ENCODE measurements around the gene REL. TPM values are rescaled to one million over a fixed set of nuclear protein-coding genes. Genes with fewer than 3 reads are reported as not detected.

REL gene
- polyA plus RNA-seq, 1 of the 3 experiments (the other 2 are of a cell fraction): 0.59 TPM

GRCh38 chr2:60936757-60937156 lies 55.4 kb downstream of the REL start:
- no peaks in the 10 kb centered on the region for H3K27me3 ChIP-seq (ENCODE audit: insufficient read depth)
- H3K9me3 ChIP-seq: no peaks in the 10 kb centered on the region
- ChIA-PET CTCF (no interaction called here), POLR2A (no interaction called here)
- 87% methylated on average over 5 of the region's 5 CpGs for WGBS (ENCODE audit: low lambda C conversion rate)
- no peak overlapping the region for H3K4me3 ChIP-seq (ENCODE audit: low read depth in 2 of 2, low read length in 1 of 2)
- no peaks in the 10 kb centered on the region for H3K79me2 ChIP-seq (ENCODE audit: insufficient read depth)
- no peak overlapping the region for H3K4me2 ChIP-seq
- H3K4me1 ChIP-seq (ENCODE audit: control insufficient read depth in 1 of 2, insufficient read depth in 2 of 2, low read depth in 1 of 2, low read length in 1 of 2): no peaks in the 10 kb centered on the region
- DNase-seq: no peak
- no peak overlapping the region for H3K9ac ChIP-seq
- no peaks in the 10 kb centered on the region for H3F3A ChIP-seq (replicated peaks; ENCODE audit: insufficient read depth)
- H2AFZ ChIP-seq (ENCODE audit: low read depth): no peak overlapping the region
- peaks cover 0 to 6% of the 10 kb centered on the region in 2 experiments for H3K36me3 ChIP-seq (replicated peaks in 1 of 2; ENCODE audit: control insufficient read depth in 1 of 2, insufficient read depth in 2 of 2, low read length in 1 of 2)
- no peak overlapping the region for H3K27ac ChIP-seq (ENCODE audit: low read depth in 2 of 2, low read length in 1 of 2)
- H3K9me2 ChIP-seq: no peaks in the 10 kb centered on the region
- no peaks in the 10 kb centered on the region for H4K20me1 ChIP-seq (ENCODE audit: insufficient read depth)
- TF ChIP-seq MAX (IDR thresholded peaks at IDR 0.05; ENCODE audit: low read depth) (no peak), SIN3A (IDR thresholded peaks at IDR 0.05; ENCODE audit: borderline replicate concordance, low read depth, low read length) (no peak), FOXJ3 (CRISPR knock-in tag; IDR thresholded peaks at IDR 0.05) (no peak), FOSL2 (IDR thresholded peaks at IDR 0.05; ENCODE audit: borderline replicate concordance, low read depth) (no peak), RAD21 (IDR thresholded peaks at IDR 0.05; ENCODE audit: low read length) (no peak), RFX5 (IDR thresholded peaks at IDR 0.05; ENCODE audit: low read length) (no peak)

GRCh38 chr2:60938301-60938700 lies 56.9 kb downstream of the REL start:
- WGBS (ENCODE audit: low lambda C conversion rate): 98% methylated on average over 7 of the region's 7 CpGs
- Histone ChIP-seq H3K4me2 (no peak overlapping the region), H3K27ac (ENCODE audit: low read depth in 2 of 2, low read length in 1 of 2) (no peak overlapping the region), H2AFZ (ENCODE audit: low read depth) (no peak overlapping the region), H4K20me1 (ENCODE audit: insufficient read depth) (no peaks in the 10 kb centered on the region), H3F3A (replicated peaks; ENCODE audit: insufficient read depth) (no peaks in the 10 kb centered on the region), H3K36me3 (replicated peaks in 1 of 2; ENCODE audit: control insufficient read depth in 1 of 2, insufficient read depth in 2 of 2, low read length in 1 of 2) (peaks cover 0 to 9% of the 10 kb centered on the region in 2 experiments), H3K79me2 (ENCODE audit: insufficient read depth) (no peaks in the 10 kb centered on the region), H3K4me3 (ENCODE audit: low read depth in 2 of 2, low read length in 1 of 2) (no peak overlapping the region), H3K9me3 (no peaks in the 10 kb centered on the region), H3K4me1 (ENCODE audit: control insufficient read depth in 1 of 2, insufficient read depth in 2 of 2, low read depth in 1 of 2, low read length in 1 of 2) (no peaks in the 10 kb centered on the region), H3K9ac (no peak overlapping the region), H3K27me3 (ENCODE audit: insufficient read depth) (no peaks in the 10 kb centered on the region), H3K9me2 (no peaks in the 10 kb centered on the region)
- DNase-seq: no peak
- TF ChIP-seq RAD21 (IDR thresholded peaks at IDR 0.05; ENCODE audit: low read length) (no peak), GABPA (IDR thresholded peaks at IDR 0.05; ENCODE audit: low read depth) (no peak), REST (IDR thresholded peaks at IDR 0.05; ENCODE audit: low read depth, low read length) (no peak), POLR2AphosphoS5 (IDR thresholded peaks at IDR 0.05; ENCODE audit: low read depth, low read length) (no peak), TEAD4 (IDR thresholded peaks at IDR 0.05; ENCODE audit: borderline replicate concordance, insufficient read depth) (no peak), EP300 (IDR thresholded peaks at IDR 0.05; ENCODE audit: borderline replicate concordance in 1 of 2, low read depth in 1 of 2, low read length in 1 of 2) (no peak), TAF1 (IDR thresholded peaks at IDR 0.05; ENCODE audit: borderline replicate concordance, low read depth, low read length) (no peak), MXI1 (IDR thresholded peaks at IDR 0.05; ENCODE audit: low read depth, low read length) (no peak), USF1 (IDR thresholded peaks at IDR 0.05; ENCODE audit: borderline replicate concordance, low read depth) (no peak), NFIC (IDR thresholded peaks at IDR 0.05; ENCODE audit: borderline replicate concordance) (no peak), SMC3 (IDR thresholded peaks at IDR 0.05; ENCODE audit: low read depth, low read length) (no peak), EZH2phosphoT487 (IDR thresholded peaks at IDR 0.05; ENCODE audit: borderline replicate concordance, low read depth) (no peak), JUND (IDR thresholded peaks at IDR 0.05) (no peak), RXRA (IDR thresholded peaks at IDR 0.05; ENCODE audit: borderline replicate concordance, low read depth) (no peak), FOXM1 (IDR thresholded peaks at IDR 0.05; ENCODE audit: low read depth) (no peak), RFX5 (IDR thresholded peaks at IDR 0.05; ENCODE audit: low read length) (no peak)
- ChIA-PET CTCF (no interaction called here), POLR2A (no interaction called here)

Measured in SK-N-SH (cell line).